ENCODE measurements around the gene RHNO1.

Gene RHNO1

GRCh38 chr12:2912216-2912575, 35.2 kb downstream of the RHNO1 start:
- no peak for DNase-seq

DNA sequence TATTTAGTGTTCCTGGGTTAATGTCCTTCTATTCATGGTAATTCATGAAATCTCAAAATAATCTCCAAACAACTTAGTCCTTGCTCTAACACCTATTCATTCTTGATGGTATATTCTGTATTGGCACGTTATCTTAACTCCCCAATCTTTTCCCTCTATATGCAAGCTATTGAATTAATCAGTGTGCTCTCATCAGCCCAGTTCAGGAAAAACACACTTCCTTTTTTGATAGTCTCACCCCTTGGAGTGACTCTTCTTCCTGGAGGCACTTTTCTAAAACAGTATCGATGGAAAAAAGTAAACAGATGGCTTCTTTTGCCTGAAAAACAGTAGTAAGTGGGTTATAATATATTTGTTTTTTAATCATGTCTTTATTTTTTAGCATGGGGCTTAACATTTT, 42.2 kb downstream of the RHNO1 start:
- no peak for DNase-seq

- DNase-seq: no peak
Observed at GRCh38 chr12:2922329-2922728, 45.3 kb downstream of the RHNO1 start.

DNA sequence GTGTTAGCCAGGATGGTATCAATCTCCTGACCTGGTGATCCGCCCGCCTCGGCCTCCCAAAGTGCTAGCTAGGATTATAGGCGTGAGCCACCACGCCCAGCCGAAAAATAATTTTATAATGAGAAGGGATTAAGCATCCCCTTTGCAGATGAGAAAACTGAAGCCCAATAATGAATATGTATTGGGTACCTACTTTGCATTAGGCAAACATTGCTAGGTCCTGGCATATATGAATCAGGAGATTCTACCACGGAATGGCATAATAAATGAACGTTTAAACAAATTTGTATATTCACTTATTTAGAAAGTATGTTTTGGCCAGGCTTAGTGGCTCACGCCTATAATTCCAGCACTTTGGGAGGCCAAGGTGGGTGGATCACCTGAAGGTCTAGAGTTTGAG, 46.0 kb downstream of the RHNO1 start:
- no peak for DNase-seq

GRCh38 chr12:2924019-2924418, 47.0 kb downstream of the RHNO1 start:
- no peak for DNase-seq

- DNase-seq: no peak
Observed at GRCh38 chr12:2925322-2925995, 48.4 kb downstream of the RHNO1 start.

DNA sequence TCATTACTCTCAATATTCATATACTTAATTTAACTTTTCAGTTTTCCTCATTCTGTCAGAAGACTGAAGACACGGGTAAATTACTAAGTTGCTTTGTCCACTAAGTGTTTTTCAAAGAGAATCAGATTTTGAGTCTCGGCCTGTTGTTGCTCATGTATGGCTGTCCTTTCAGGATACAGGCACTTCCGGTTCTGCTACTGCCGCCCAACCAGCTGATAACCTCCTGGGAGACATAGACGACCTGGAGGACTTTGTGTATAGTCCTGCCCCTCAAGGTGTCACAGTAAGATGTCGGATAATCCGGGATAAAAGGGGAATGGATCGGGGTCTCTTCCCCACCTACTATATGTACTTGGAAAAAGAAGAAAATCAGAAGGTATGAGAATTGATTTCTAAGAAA, 53.8 kb downstream of the RHNO1 start:
- no peak for DNase-seq

- no peak for DNase-seq
Observed at GRCh38 chr12:2933586-2933985, 56.6 kb downstream of the RHNO1 start.

DNA sequence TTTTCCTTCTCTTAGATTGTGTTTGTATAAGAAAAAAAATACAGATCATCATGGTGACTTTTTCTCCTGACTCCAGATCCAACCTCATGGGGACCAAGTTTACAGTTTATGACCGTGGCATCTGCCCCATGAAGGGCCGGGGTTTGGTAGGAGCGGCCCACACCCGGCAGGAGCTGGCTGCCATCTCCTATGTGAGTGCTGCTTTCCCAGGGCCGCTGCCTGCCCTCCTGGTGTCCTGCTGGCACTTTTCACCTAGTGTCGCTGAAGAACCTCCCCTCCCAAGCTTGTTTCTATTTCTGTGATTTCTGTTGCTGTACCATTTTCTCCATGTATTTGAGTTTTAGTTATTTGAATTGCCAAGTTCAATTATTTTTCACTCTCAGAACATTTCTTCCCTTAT, 57.3 kb downstream of the RHNO1 start:
- no peak for DNase-seq

- DNase-seq: no peak
Observed at GRCh38 chr12:2936301-2936700, 59.3 kb downstream of the RHNO1 start.

- DNase-seq: no peak
Observed at GRCh38 chr12:2937500-2937899, 60.5 kb downstream of the RHNO1 start.

All from NCI-H2081 (cell line).